ENCODE results near the gene SHKBP1.
A peak's percentile ranks its signal among the peaks of the same experiment; 100 is the strongest.
"Not testable (repeated sequence)": the region's sequence is repeated elsewhere in the genome, so short reads cannot be mapped to it uniquely, and the experiment has no call there.

The SHKBP1 gene

GRCh38 chr19:40547836-40548235 is 28.8 kb upstream of the SHKBP1 start:
- no peaks in the 10 kb centered on the region for H3K36me3 Mint-ChIP-seq
- H3K4me1 Mint-ChIP-seq (ENCODE audit: low read depth) = peaks cover 10% of the 10 kb centered on the region
- no peak overlapping the region for H3K4me3 Mint-ChIP-seq
- no peaks in the 10 kb centered on the region for H3K9me3 Mint-ChIP-seq (ENCODE audit: low read depth)
- peaks cover 25% of the 10 kb centered on the region for H3K27me3 Mint-ChIP-seq
- H3K27ac Mint-ChIP-seq = no peak overlapping the region

- Mint-ChIP-seq H3K4me1 (ENCODE audit: low read depth) (peaks cover 13% of the 10 kb centered on the region), H3K4me3 (peak overlapping the region; percentile 44), H3K36me3 (no peaks in the 10 kb centered on the region), H3K27me3 (peaks cover 30% of the 10 kb centered on the region), H3K9me3 (ENCODE audit: low read depth) (no peaks in the 10 kb centered on the region), H3K27ac (no peak overlapping the region)
Observed at GRCh38 chr19:40549007-40549708, 27.5 kb upstream of the SHKBP1 start.

GRCh38 chr19:40550951-40551350 is 25.7 kb upstream of the SHKBP1 start:
- Mint-ChIP-seq H3K4me3 (no peak overlapping the region), H3K27me3 (peaks cover 35% of the 10 kb centered on the region), H3K36me3 (no peaks in the 10 kb centered on the region), H3K4me1 (ENCODE audit: low read depth) (peaks cover 14% of the 10 kb centered on the region), H3K9me3 (ENCODE audit: low read depth) (no peaks in the 10 kb centered on the region), H3K27ac (no peak overlapping the region)

- no peaks in the 10 kb centered on the region for H3K36me3 Mint-ChIP-seq
- peaks cover 14% of the 10 kb centered on the region for H3K4me1 Mint-ChIP-seq (ENCODE audit: low read depth)
- H3K27ac Mint-ChIP-seq = no peak overlapping the region
- peaks cover 26% of the 10 kb centered on the region for H3K27me3 Mint-ChIP-seq
- no peaks in the 10 kb centered on the region for H3K9me3 Mint-ChIP-seq (ENCODE audit: low read depth)
- no peak overlapping the region for H3K4me3 Mint-ChIP-seq
Observed at GRCh38 chr19:40552848-40553247, 23.8 kb upstream of the SHKBP1 start.

GRCh38 chr19:40553885-40554857 is 22.5 kb upstream of the SHKBP1 start:
- Mint-ChIP-seq H3K9me3 (ENCODE audit: low read depth) (no peaks in the 10 kb centered on the region), H3K36me3 (no peaks in the 10 kb centered on the region), H3K4me1 (ENCODE audit: low read depth) (peaks cover 8% of the 10 kb centered on the region), H3K4me3 (no peak overlapping the region), H3K27ac (no peak overlapping the region), H3K27me3 (peaks cover 22% of the 10 kb centered on the region)

- no peaks in the 10 kb centered on the region for H3K9me3 Mint-ChIP-seq (ENCODE audit: low read depth)
- no peaks in the 10 kb centered on the region for H3K36me3 Mint-ChIP-seq
- H3K27me3 Mint-ChIP-seq = peaks cover 16% of the 10 kb centered on the region
- peaks cover 10% of the 10 kb centered on the region for H3K4me1 Mint-ChIP-seq (ENCODE audit: low read depth)
- no peak overlapping the region for H3K4me3 Mint-ChIP-seq
- no peak overlapping the region for H3K27ac Mint-ChIP-seq
Observed at GRCh38 chr19:40555978-40556689, 20.5 kb upstream of the SHKBP1 start.

GRCh38 chr19:40556953-40557530 is 19.6 kb upstream of the SHKBP1 start:
- Mint-ChIP-seq H3K36me3 (no peaks in the 10 kb centered on the region), H3K4me3 (no peak overlapping the region), H3K9me3 (ENCODE audit: low read depth) (no peaks in the 10 kb centered on the region), H3K27ac (no peak overlapping the region), H3K4me1 (ENCODE audit: low read depth) (peaks cover 13% of the 10 kb centered on the region), H3K27me3 (peaks cover 18% of the 10 kb centered on the region)

- H3K4me3 Mint-ChIP-seq = no peak overlapping the region
- H3K27ac Mint-ChIP-seq = no peak overlapping the region
- H3K27me3 Mint-ChIP-seq = peaks cover 11% of the 10 kb centered on the region
- no peaks in the 10 kb centered on the region for H3K36me3 Mint-ChIP-seq
- peaks cover 10% of the 10 kb centered on the region for H3K4me1 Mint-ChIP-seq (ENCODE audit: low read depth)
- H3K9me3 Mint-ChIP-seq (ENCODE audit: low read depth) = no peaks in the 10 kb centered on the region
Observed at GRCh38 chr19:40559394-40559793, 17.3 kb upstream of the SHKBP1 start.

GRCh38 chr19:40560092-40560507 is 16.6 kb upstream of the SHKBP1 start:
- Mint-ChIP-seq H3K9me3 (ENCODE audit: low read depth) (no peaks in the 10 kb centered on the region), H3K27ac (no peak overlapping the region), H3K27me3 (peaks cover 9% of the 10 kb centered on the region), H3K36me3 (no peaks in the 10 kb centered on the region), H3K4me3 (no peak overlapping the region), H3K4me1 (ENCODE audit: low read depth) (peaks cover 9% of the 10 kb centered on the region)

GRCh38 chr19:40561947-40562346 is 14.7 kb upstream of the SHKBP1 start:
- Mint-ChIP-seq H3K27ac (no peak overlapping the region), H3K36me3 (no peaks in the 10 kb centered on the region), H3K4me1 (ENCODE audit: low read depth) (peaks cover 9% of the 10 kb centered on the region), H3K9me3 (ENCODE audit: low read depth) (no peaks in the 10 kb centered on the region), H3K27me3 (peaks cover 13% of the 10 kb centered on the region), H3K4me3 (no peak overlapping the region)

- not testable (repeated sequence) for H3K4me1 Mint-ChIP-seq (ENCODE audit: low read depth); H3K36me3 Mint-ChIP-seq; H3K4me3 Mint-ChIP-seq; H3K9me3 Mint-ChIP-seq (ENCODE audit: low read depth); H3K27ac Mint-ChIP-seq
- peaks cover 16% of the 10 kb centered on the region for H3K27me3 Mint-ChIP-seq
Observed at GRCh38 chr19:40564535-40564934, 12.1 kb upstream of the SHKBP1 start.

GRCh38 chr19:40565355-40565754 is 11.3 kb upstream of the SHKBP1 start:
- no peak overlapping the region for H3K27ac Mint-ChIP-seq
- H3K36me3 Mint-ChIP-seq = no peaks in the 10 kb centered on the region
- no peaks in the 10 kb centered on the region for H3K9me3 Mint-ChIP-seq (ENCODE audit: low read depth)
- H3K4me1 Mint-ChIP-seq (ENCODE audit: low read depth) = peaks cover 10% of the 10 kb centered on the region
- H3K27me3 Mint-ChIP-seq = peaks cover 16% of the 10 kb centered on the region
- H3K4me3 Mint-ChIP-seq = no peak overlapping the region

GRCh38 chr19:40565910-40566495 is 10.7 kb upstream of the SHKBP1 start:
- peaks cover 16% of the 10 kb centered on the region for H3K27me3 Mint-ChIP-seq
- H3K9me3 Mint-ChIP-seq (ENCODE audit: low read depth) = peaks cover 3% of the 10 kb centered on the region
- H3K4me1 Mint-ChIP-seq (ENCODE audit: low read depth) = peaks cover 15% of the 10 kb centered on the region
- H3K4me3 Mint-ChIP-seq = no peak overlapping the region
- H3K27ac Mint-ChIP-seq = no peak overlapping the region
- no peaks in the 10 kb centered on the region for H3K36me3 Mint-ChIP-seq

GRCh38 chr19:40567040-40567749 is 9.5 kb upstream of the SHKBP1 start:
- peaks cover 4% of the 10 kb centered on the region for H3K9me3 Mint-ChIP-seq (ENCODE audit: low read depth)
- peaks cover 12% of the 10 kb centered on the region for H3K4me1 Mint-ChIP-seq (ENCODE audit: low read depth)
- peak overlapping the region; percentile 54 for H3K4me3 Mint-ChIP-seq
- H3K27me3 Mint-ChIP-seq = peaks cover 12% of the 10 kb centered on the region
- H3K36me3 Mint-ChIP-seq = no peaks in the 10 kb centered on the region
- no peak overlapping the region for H3K27ac Mint-ChIP-seq

All from activated naive CD8-positive, alpha-beta T cell (primary cell).